Activated gamma-delta T cell treated with Interleukin-2 at 50 U/mL for 16 hours (primary cell): ENCODE measurements around the gene TRIM66.
"Not testable (repeated sequence)": the region's sequence is repeated elsewhere in the genome, so short reads cannot be mapped to it uniquely, and the experiment has no call there.

ENCODE experiments used
- DNase-seq: peaks from one replicate; pipeline ENCODE4 v3.0.0-alpha.2; 2020

The TRIM66 gene

GRCh38 chr11:8688414-8689362, 6.2 kb upstream of the TRIM66 start:
- peak; percentile 84 for DNase-seq

- DNase-seq, result no peak
Observed at GRCh38 chr11:8686325-8686724, 3.9 kb upstream of the TRIM66 start.

- no peak for DNase-seq
Observed at GRCh38 chr11:8685820-8686219, 3.4 kb upstream of the TRIM66 start.

- DNase-seq, result no peak
Observed at GRCh38 chr11:8685306-8685705, 2.8 kb upstream of the TRIM66 start.

- no peak for DNase-seq
Observed at GRCh38 chr11:8684600-8685290, 2.3 kb upstream of the TRIM66 start.

- peak; percentile 16 for DNase-seq
Observed at GRCh38 chr11:8683115-8683807, 796 bp upstream of the TRIM66 start.

GRCh38 chr11:8681837-8682302, 595 bp downstream of the TRIM66 start:
- DNase-seq, result no peak

- DNase-seq, result no peak
Observed at GRCh38 chr11:8679006-8679405, 3.5 kb downstream of the TRIM66 start.

GRCh38 chr11:8676458-8676857, 6.0 kb downstream of the TRIM66 start:
- no peak for DNase-seq

- DNase-seq, result no peak
Observed at GRCh38 chr11:8674859-8675258, 7.6 kb downstream of the TRIM66 start.

GRCh38 chr11:8672346-8672745, 10.1 kb downstream of the TRIM66 start:
- no peak for DNase-seq

- no peak for DNase-seq
Observed at GRCh38 chr11:8671651-8672062, 10.8 kb downstream of the TRIM66 start.

GRCh38 chr11:8671193-8671612, 11.3 kb downstream of the TRIM66 start:
- DNase-seq, result no peak

GRCh38 chr11:8670081-8670480, 12.4 kb downstream of the TRIM66 start:
- not testable (repeated sequence) for DNase-seq

- DNase-seq, result no peak
Observed at GRCh38 chr11:8665222-8665621, 17.2 kb downstream of the TRIM66 start.

- DNase-seq, result no peak
Observed at GRCh38 chr11:8661001-8661795, 21.3 kb downstream of the TRIM66 start.

- no peak for DNase-seq
Observed at GRCh38 chr11:8658321-8659057, 24.0 kb downstream of the TRIM66 start.

GRCh38 chr11:8656291-8656690, 26.2 kb downstream of the TRIM66 start:
- no peak for DNase-seq

GRCh38 chr11:8654503-8654902, 28.0 kb downstream of the TRIM66 start:
- no peak for DNase-seq

- no peak for DNase-seq
Observed at GRCh38 chr11:8652140-8652539, 30.3 kb downstream of the TRIM66 start.

- DNase-seq, result no peak
Observed at GRCh38 chr11:8650401-8650990, 32.0 kb downstream of the TRIM66 start.
